Astrocyte (in vitro differentiated cells and primary cell): ENCODE data around the gene XBP1. TPM values are rescaled to one million over a fixed set of nuclear protein-coding genes. Genes with fewer than 3 reads are reported as not detected.

Source experiments
- DNase-seq: peaks from one replicate; pipeline ENCODE4 v3.0.0-alpha.2; 2010; ENCODE audit warnings: low read depth
- FAIRE-seq: peaks from 2 replicates; lab custom pipeline; 2011; peaks lifted over from hg19 to GRCh38; lab: Jason Lieb, UNC
- H2AFZ ChIP-seq: 2 replicates; pipeline ENCODE4 v1.6.0; 2012; ENCODE audit warnings: low read depth, low read length, inconsistent platforms
- H3K27ac ChIP-seq: 2 replicates; pipeline ENCODE4 v1.5.1; 2011; ENCODE audit warnings: low read depth, low read length, inconsistent platforms
- H3K27me3 ChIP-seq: 2 replicates; pipeline ENCODE4 v1.6.0; 2011; ENCODE audit warnings: low read length, inconsistent platforms; ENCODE audit not compliant: insufficient read depth
- H3K36me3 ChIP-seq: 2 replicates; pipeline ENCODE4 v1.5.1; 2011; ENCODE audit warnings: low read length, inconsistent platforms; ENCODE audit not compliant: insufficient read depth
- H3K4me1 ChIP-seq: 2 replicates; pipeline ENCODE4 v1.5.1; 2011; ENCODE audit warnings: low read length, inconsistent platforms; ENCODE audit not compliant: insufficient read depth
- H3K4me2 ChIP-seq: 2 replicates; pipeline ENCODE4 v1.6.0; 2012; ENCODE audit warnings: low read length, inconsistent platforms
- H3K4me3 ChIP-seq: 2 replicates; pipeline ENCODE4 v1.5.1; 2011; ENCODE audit warnings: low read depth, mild to moderate bottlenecking, low read length, inconsistent platforms; ENCODE audit not compliant: insufficient read depth
- H3K79me2 ChIP-seq: 2 replicates; pipeline ENCODE4 v1.6.0; 2012; ENCODE audit warnings: mild to moderate bottlenecking, low read length, inconsistent platforms; ENCODE audit not compliant: insufficient read depth
- H3K9ac ChIP-seq: 2 replicates; pipeline ENCODE4 v1.6.0; 2012; ENCODE audit warnings: mild to moderate bottlenecking, low read length, inconsistent platforms
- H3K9me3 ChIP-seq: 2 replicates; pipeline ENCODE4 v1.5.1; 2012; ENCODE audit warnings: low read depth, mild to moderate bottlenecking, low read length, inconsistent platforms; ENCODE audit not compliant: insufficient read depth
- H4K20me1 ChIP-seq: 2 replicates; pipeline ENCODE4 v1.6.0; 2012; ENCODE audit warnings: low read length, inconsistent platforms; ENCODE audit not compliant: insufficient read depth
- H3K27ac Mint-ChIP-seq: one replicate; pipeline ENCODE4 v1.8.0; 2021; ENCODE audit warnings: mild to moderate bottlenecking, mixed read lengths; ENCODE audit not compliant: unreplicated experiment
- H3K27me3 Mint-ChIP-seq: one replicate; pipeline ENCODE4 v1.8.0; 2021; ENCODE audit warnings: low read depth, mixed read lengths; ENCODE audit not compliant: unreplicated experiment
- H3K36me3 Mint-ChIP-seq: one replicate; pipeline ENCODE4 v1.8.0; 2021; ENCODE audit warnings: low read depth, mixed read lengths; ENCODE audit not compliant: unreplicated experiment
- H3K4me1 Mint-ChIP-seq: one replicate; pipeline ENCODE4 v1.8.0; 2021; ENCODE audit warnings: low read depth, mixed read lengths; ENCODE audit not compliant: unreplicated experiment
- H3K4me3 Mint-ChIP-seq: one replicate; pipeline ENCODE4 v1.8.0; 2021; ENCODE audit warnings: mild to moderate bottlenecking, moderate library complexity, mixed read lengths; ENCODE audit not compliant: unreplicated experiment
- H3K9me3 Mint-ChIP-seq: one replicate; pipeline ENCODE4 v1.8.0; 2021; ENCODE audit warnings: mild to moderate bottlenecking, mixed read lengths; ENCODE audit not compliant: unreplicated experiment
- EZH2 ChIP-seq: IDR thresholded peaks from 2 replicates; pipeline ENCODE4 v1.6.1; 2012; ENCODE audit warnings: mild to moderate bottlenecking, low read length, inconsistent platforms; ENCODE audit not compliant: insufficient read depth
- total RNA-seq: library from RNA; stranded (reverse); gene quantifications from 2 replicates; pipeline ENCODE4 v1.2.1, GENCODE V29; 2021
- TF ChIP-seq, protein P1 (sequence below): IDR thresholded peaks from 2 replicates; pipeline ENCODE4 v1.5.1; 2011; ENCODE audit warnings: low read depth, mild to moderate bottlenecking, inconsistent platforms, low read length, moderate library complexity; ENCODE audit not compliant: insufficient read depth

XBP1 gene
- total RNA-seq, 1 donor from 2014 or later = 142 TPM

DNA sequence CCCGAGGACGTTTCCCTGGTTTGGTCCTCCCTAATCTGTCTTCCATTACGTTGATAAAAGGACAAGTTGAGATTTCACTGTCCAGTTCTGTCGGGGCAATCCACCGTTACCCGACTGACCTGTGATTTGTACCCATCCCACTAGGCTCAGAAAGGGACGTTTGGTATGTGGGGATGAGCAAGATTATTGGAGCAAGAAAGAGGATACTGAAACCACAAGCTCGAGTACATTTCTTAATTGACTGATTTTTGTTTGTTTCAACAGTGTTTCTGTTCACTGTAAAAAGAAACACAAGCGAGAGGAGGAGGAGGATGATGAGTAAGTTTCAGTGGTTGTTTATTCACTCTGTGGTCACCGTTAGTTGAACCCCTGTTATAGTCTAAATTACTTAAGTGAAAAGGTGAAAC, 26.9 kb downstream of the XBP1 start:
- Mint-ChIP-seq H3K4me1 (no peaks in the 10 kb centered on the region), H3K27ac (peak overlapping the region; percentile 86), H3K36me3 (no peaks in the 10 kb centered on the region), H3K9me3 (no peaks in the 10 kb centered on the region), H3K27me3 (no peaks in the 10 kb centered on the region), H3K4me3 (peak overlapping the region; percentile 98)
- Histone ChIP-seq H2AFZ (peak overlapping the region; percentile 74), H3K36me3 (peaks cover 10% of the 10 kb centered on the region), H3K27me3 (no peaks in the 10 kb centered on the region), H3K79me2 (peaks cover 50% of the 10 kb centered on the region), H3K4me2 (peak overlapping the region; percentile 87), H3K9me3 (no peaks in the 10 kb centered on the region), H3K4me1 (peaks cover 3% of the 10 kb centered on the region), H3K27ac (peak overlapping the region; percentile 89), H3K4me3 (peak overlapping the region; percentile 64), H3K9ac (peak overlapping the region; percentile 81), H4K20me1 (peaks cover 6% of the 10 kb centered on the region)
- DNase-seq = peak; percentile 49
- FAIRE-seq = peak; percentile 23
- no peak for TF ChIP-seq EZH2
- TF ChIP-seq, protein P1, sequence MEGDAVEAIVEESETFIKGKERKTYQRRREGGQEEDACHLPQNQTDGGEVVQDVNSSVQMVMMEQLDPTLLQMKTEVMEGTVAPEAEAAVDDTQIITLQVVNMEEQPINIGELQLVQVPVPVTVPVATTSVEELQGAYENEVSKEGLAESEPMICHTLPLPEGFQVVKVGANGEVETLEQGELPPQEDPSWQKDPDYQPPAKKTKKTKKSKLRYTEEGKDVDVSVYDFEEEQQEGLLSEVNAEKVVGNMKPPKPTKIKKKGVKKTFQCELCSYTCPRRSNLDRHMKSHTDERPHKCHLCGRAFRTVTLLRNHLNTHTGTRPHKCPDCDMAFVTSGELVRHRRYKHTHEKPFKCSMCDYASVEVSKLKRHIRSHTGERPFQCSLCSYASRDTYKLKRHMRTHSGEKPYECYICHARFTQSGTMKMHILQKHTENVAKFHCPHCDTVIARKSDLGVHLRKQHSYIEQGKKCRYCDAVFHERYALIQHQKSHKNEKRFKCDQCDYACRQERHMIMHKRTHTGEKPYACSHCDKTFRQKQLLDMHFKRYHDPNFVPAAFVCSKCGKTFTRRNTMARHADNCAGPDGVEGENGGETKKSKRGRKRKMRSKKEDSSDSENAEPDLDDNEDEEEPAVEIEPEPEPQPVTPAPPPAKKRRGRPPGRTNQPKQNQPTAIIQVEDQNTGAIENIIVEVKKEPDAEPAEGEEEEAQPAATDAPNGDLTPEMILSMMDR = no peak

DNA sequence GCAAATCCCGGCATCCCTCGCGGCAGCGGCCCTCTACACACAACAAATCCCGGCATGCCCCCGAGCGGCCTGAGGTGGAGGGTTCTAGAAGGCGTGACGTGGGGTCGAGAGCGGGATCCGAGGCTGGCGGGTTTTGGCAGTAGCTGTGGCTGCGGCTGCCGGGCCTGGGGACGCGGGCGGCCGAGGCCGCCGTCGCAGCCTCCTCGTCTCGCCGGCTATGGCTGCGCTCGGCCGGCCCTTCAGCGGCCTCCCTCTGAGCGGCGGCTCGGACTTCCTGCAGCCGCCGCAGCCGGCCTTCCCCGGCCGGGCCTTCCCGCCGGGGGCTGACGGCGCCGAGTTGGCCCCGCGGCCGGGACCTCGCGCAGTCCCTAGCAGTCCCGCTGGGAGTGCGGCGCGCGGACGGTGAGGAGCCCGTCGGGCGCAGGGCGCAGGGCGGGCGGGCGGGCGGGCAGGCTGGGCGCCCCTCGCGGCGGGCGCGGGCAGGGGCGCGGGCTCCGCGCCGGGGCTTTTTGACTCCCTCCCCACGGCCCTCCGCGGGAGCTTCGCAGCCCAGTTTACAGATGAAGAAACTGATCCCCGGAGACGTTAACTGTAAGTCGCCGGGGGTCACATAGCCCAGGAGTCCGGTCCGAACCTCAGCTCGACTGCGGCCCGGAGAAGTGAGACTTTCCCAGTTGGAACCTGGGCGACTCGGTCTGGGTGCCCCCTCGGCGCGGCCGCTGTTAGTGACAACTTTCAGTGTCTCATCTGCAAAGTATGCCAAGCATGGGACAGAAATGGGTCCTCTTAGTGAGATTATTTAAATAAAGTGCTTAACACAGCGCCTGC, 27.5 kb downstream of the XBP1 start, which contains the start of gene CCDC117:
TSS of gene CCDC117 (plus strand) at position 63 of the 828 bp plus-strand sequence. CDS start at position 218, 155 bp downstream.
- FAIRE-seq = no peak
- H2AFZ ChIP-seq = peak within 1 kb of the TSS; percentile 74

More for the DNA sequence above, 27.5 kb downstream of the XBP1 start, which contains the start of gene CCDC117:
- Mint-ChIP-seq H3K27ac (peak within 1 kb of the TSS; percentile 86), H3K4me3 (peak within 1 kb of the TSS; percentile 98), H3K27me3 (no peaks in the 10 kb centered on the region), H3K36me3 (no peaks in the 10 kb centered on the region), H3K4me1 (no peaks in the 10 kb centered on the region), H3K9me3 (no peaks in the 10 kb centered on the region)
- Histone ChIP-seq H3K79me2 (peaks cover 46% of the 10 kb centered on the region), H3K4me1 (peaks cover 3% of the 10 kb centered on the region), H3K4me3 (peak within 1 kb of the TSS; percentile 64), H3K4me2 (peak within 1 kb of the TSS; percentile 87), H3K27ac (peak within 1 kb of the TSS; percentile 89), H4K20me1 (peaks cover 6% of the 10 kb centered on the region), H3K9me3 (no peaks in the 10 kb centered on the region), H3K9ac (peak within 1 kb of the TSS; percentile 81), H3K27me3 (no peaks in the 10 kb centered on the region), H3K36me3 (peaks cover 10% of the 10 kb centered on the region)
- peak; percentile 93 for DNase-seq
- TF ChIP-seq, protein P1 = no peak
- no peak for TF ChIP-seq EZH2
